ENCODE measurements around the gene GPR137. TPM values are rescaled to one million over a fixed set of nuclear protein-coding genes. Genes with fewer than 3 reads are reported as not detected.

Gene GPR137
- total and polyA plus RNA-seq, 9 of the 15 experiments (the other 6 are each of a cell fraction or from before 2014, with no cell fraction given) = 0.32 to 26.7 (median 10.7) TPM

- TF ChIP-seq ZNF609 (CRISPR knock-in tag; IDR thresholded peaks at IDR 0.05; ENCODE audit: borderline replicate concordance) (no peak), CBFB (CRISPR knock-in tag; IDR thresholded peaks at IDR 0.05) (no peak)
Observed at GRCh38 chr11:64289002-64289564, 3.4 kb downstream of the GPR137 start (continued).

- BruUV-seq (replicated peaks) = no TSS peak
- Histone ChIP-seq H2AFZ (ENCODE audit: low read depth, low read length) (no peak overlapping the region), H3K4me1 (replicated peaks in 1 of 2; ENCODE audit: control insufficient read depth in 2 of 2, insufficient read depth in 2 of 2, low read length in 2 of 2) (peaks cover 3 to 49% of the 10 kb centered on the region in 2 experiments; a peak in 3 of 5 replicates), H3K27me3 (ENCODE audit: control insufficient read depth in 2 of 2, insufficient read depth in 2 of 2, low read length in 2 of 2) (peaks cover 22 to 40% of the 10 kb centered on the region in 2 experiments; a peak in 4 of 5 replicates), H4K20me1 (replicated peaks; ENCODE audit: control insufficient read depth, insufficient read depth, low read length) (no peaks in the 10 kb centered on the region), H3K27ac (ENCODE audit: extremely low read depth, low read depth, low read length) (no peak overlapping the region), H3K9me1 (ENCODE audit: control insufficient read depth, insufficient read depth, low read length) (no peaks in the 10 kb centered on the region), H3K79me2 (ENCODE audit: control insufficient read depth, insufficient read depth, low read length) (no peaks in the 10 kb centered on the region), H3K9me3 (replicated peaks; ENCODE audit: control insufficient read depth, insufficient read depth, low read depth, low read length) (no peaks in the 10 kb centered on the region), H3K4me3 (no peak overlapping the region), H3K9ac (ENCODE audit: insufficient read depth in 1 of 2, low read depth in 2 of 2, low read length in 2 of 2) (peak overlapping the region in 1 of 2 experiments; percentile 29; a peak in 1 of 4 replicates), H3K4me2 (ENCODE audit: insufficient read depth, low read length) (no peak overlapping the region), H3K36me3 (ENCODE audit: control insufficient read depth, insufficient read depth, low read length) (no peaks in the 10 kb centered on the region)
- WGBS (ENCODE audit: insufficient coverage, low coverage, missing lambda C conversion rate) = 26% methylated on average over 10 of the region's 10 CpGs
- intact Hi-C loops (cut with micrococcal nuclease) = no loop called here
- ChIA-PET POLR2A (interaction anchor here (0.6 kb wide), 1 partner anchor 45 kb away, joined by 3 read pairs; no protein-coding TSS in a partner anchor), CTCF (ENCODE audit: low intra/inter-chr PET ratio) (no interaction called here)
- no peak for ATAC-seq
- no peak for DNase-seq (ENCODE audit: extremely low read depth in 1 of 4, low spot score in 3 of 4)
- FAIRE-seq = no peak
- in situ Hi-C loops (cut with MboI) = no loop called here
- no peak for TF ChIP-seq ZNF707 (CRISPR knock-in tag; conservative IDR thresholded peaks at IDR 0.05)
- TF ChIP-seq RNF219 (CRISPR knock-in tag; IDR thresholded peaks at IDR 0.05) = no peak
- no peak for TF ChIP-seq ZKSCAN8 (CRISPR knock-in tag; IDR thresholded peaks at IDR 0.05)
Observed at GRCh38 chr11:64290352-64291261, 5.0 kb downstream of the GPR137 start.
